NCI-H774 (cell line): ENCODE measurements around the gene AASS.
"Not testable (repeated sequence)": the region's sequence is repeated elsewhere in the genome, so short reads cannot be mapped to it uniquely, and the experiment has no call there.

ENCODE experiments used
- DNase-seq: peaks from one replicate; lab custom pipeline; 2025; lab: John Stamatoyannopoulos, UW

AASS gene

GRCh38 chr7:122143751-122144711 lies at the start of gene AASS:
TSS of gene AASS (minus strand) at chr7:122144249. CDS start at chr7:122133726, 10,523 bp downstream.
- DNase-seq = peak; percentile 89

DNA sequence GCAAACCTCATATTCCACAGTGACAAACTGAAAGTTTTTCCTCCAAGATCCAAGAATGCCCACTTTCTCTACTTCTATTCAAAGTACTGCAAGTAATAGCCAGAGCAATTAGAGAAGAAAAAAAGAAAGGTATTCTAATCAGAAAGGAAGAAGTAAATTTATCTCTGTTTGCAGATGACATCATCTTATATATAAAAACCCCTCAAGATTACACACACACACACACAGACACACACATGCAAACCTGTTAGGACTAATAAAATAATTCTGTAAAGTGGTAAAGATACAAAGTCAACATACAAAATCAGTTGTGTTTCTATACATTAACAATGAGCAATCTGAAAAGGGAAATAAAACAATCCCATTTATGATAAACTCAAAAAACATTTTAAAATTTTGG lies 44.7 kb upstream of the AASS start:
- DNase-seq = no peak

GRCh38 chr7:122183106-122183505 lies 39.1 kb upstream of the AASS start:
- DNase-seq = no peak

DNA sequence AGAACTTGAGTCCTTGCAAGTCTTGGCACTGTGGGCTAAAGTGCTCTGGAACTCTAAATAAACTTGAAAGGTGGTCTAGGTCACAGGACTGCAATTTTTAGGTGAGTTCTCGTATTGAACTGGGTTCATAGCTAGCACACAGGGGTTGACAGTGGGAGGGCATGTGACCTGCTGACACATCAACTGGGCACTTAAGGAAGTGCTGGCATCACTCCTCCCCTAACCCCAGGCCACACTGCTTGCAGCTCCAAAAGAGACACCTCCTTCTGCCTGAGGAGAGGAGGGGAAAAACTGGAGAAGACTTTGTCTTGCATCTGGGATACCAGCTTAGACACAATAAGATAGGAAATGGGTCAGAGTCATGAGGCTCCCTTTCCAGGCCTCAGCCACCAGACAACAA lies 38.0 kb upstream of the AASS start:
- no peak for DNase-seq

- not testable (repeated sequence) for DNase-seq
Observed at GRCh38 chr7:122172144-122172543, 28.1 kb upstream of the AASS start.

DNA sequence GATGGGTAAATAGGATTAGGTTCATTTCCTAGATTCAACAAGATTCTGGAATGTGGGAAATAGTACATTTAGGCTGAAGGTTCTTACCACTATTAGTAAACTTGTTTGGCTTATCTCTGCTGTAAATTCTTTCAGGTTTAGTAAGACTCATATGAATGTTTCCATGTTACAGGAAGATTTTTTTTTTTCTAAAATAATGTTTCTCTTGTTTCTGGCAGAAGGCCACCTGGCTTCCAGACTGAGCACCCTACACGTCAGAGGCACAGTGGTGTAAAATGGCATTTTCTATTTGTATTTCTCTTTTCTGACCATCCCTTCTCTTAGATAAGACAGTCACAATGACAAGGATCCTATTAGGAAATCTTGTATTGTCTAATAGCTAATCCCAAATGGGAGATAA lies 22.7 kb upstream of the AASS start:
- DNase-seq = no peak

- no peak for DNase-seq
Observed at GRCh38 chr7:122166275-122166674, 22.2 kb upstream of the AASS start.

DNA sequence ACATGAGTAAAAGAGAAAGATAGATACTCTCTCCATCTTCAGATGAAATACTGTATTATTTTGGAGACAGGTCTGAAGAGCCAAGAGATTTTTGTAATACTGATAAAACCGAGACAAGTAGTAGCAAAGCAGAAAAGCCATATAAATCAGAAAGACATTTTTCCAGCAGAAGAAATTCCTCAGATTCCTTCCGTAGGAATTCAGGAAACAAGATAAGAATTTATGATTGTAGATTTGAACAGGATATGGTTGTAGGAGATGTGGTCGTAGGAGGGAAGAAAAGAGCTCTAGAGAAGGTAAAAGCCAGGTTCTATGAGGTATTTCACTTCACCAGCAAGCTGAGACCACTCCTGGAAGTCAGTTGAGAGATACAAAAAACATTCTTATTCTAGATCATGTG lies 17.6 kb upstream of the AASS start:
- DNase-seq = no peak

GRCh38 chr7:122155566-122155965 lies 11.5 kb upstream of the AASS start:
- no peak for DNase-seq

- DNase-seq = no peak
Observed at GRCh38 chr7:122148878-122149277, 4.8 kb upstream of the AASS start.

DNA sequence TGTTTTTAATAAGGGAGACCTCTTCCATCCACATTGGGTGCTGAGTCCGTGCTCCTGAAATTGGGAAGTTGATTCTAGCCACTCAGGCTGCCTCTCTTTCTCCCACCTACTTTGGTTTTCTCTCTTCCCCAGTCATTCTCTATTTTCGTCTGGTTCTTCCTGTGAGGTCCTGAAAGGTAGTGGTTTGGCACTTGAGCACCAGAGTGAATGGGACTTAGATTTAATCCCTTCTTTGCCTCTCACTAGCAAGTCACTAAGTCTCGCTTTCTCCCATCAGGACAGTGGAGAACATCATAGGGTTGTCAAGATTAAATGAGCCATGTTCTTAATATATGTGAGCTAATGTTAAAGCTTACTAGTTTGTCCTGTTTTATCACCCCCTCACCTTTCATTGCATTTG lies 4.0 kb upstream of the AASS start:
- DNase-seq = no peak

GRCh38 chr7:122145937-122146645 lies 2.0 kb upstream of the AASS start:
- no peak for DNase-seq

DNA sequence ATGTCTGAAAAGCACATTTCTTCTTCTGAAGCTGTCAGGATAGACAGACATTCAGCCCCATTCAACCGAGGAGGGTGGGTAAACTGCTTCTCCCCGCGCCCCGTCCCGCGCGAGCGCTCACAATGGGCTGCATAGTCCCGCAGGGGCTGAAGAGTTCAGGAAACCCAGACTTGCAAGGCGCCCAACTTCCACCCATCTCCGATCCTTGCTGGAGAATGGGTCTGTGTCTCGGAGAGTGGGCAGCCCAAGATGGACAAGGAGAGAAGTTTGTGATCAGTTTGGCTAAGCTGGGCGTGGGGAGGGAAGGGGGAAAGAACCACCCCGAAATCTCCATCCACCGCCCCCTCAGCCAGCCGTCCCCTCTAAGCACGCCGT lies 686 bp downstream of the AASS start:
- no peak for DNase-seq

- DNase-seq = no peak
Observed at GRCh38 chr7:122140918-122141317, 3.1 kb downstream of the AASS start.

GRCh38 chr7:122137251-122138077 lies 6.6 kb downstream of the AASS start:
- no peak for DNase-seq

- peak; percentile 8 for DNase-seq
Observed at GRCh38 chr7:122136639-122137245, 7.3 kb downstream of the AASS start.

DNA sequence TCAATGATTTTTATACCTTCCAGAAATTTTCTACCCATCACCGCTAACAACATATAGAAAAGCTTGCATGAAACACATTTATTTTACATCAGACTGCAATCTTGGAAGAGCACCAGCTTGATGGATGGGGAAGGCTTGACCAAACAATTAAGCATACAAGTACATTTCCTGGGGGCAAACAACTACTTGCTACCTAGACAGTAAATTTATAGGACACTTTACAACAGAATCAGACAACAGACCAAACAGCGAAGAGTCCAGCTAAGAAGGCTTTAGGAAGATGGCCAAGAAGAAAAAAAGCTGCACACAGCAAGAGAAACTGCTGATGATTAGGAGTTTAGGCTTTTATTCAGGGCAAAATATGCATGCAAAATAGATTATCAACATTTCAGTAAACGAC lies 8.0 kb downstream of the AASS start:
- no peak for DNase-seq

DNA sequence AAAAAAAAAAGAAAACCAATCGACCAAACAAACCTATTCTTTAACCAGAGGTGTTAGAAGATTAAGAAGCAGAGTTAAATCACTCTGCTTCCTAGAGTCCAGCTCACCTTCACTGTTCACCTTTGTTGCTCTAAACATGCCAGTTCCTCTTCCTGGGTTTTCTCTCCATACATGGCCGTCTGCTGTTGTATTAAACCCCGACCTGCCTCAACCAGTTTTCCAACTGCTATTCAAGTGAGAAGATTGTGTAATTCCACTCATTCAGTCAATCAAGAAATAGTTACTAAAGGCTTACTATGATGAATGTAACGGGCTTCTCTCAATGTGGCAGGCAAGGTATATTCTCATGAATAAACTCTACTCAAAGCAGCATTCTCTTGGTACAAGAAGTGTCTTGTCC lies 8.8 kb downstream of the AASS start:
- DNase-seq = no peak

DNA sequence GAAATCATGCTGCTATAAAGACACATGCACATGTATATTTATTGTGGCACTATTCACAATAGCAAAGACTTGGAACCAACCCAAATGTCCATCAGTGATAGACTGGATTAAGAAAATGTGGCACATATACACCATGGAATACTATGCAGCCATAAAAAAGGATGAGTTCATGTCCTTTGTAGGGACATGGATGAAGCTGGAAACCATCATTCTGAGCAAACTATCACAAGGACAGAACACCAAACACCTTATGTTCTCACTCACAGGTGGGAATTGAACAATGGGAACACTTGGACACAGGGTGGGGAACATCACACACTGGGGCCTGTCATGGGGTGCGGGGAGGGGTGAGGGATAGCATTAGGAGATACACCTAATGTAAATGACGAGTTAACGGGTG lies 9.3 kb downstream of the AASS start:
- not testable (repeated sequence) for DNase-seq

GRCh38 chr7:122133477-122133876 lies 10.6 kb downstream of the AASS start:
- DNase-seq = no peak

GRCh38 chr7:122132341-122132740 lies 11.7 kb downstream of the AASS start:
- no peak for DNase-seq

DNA sequence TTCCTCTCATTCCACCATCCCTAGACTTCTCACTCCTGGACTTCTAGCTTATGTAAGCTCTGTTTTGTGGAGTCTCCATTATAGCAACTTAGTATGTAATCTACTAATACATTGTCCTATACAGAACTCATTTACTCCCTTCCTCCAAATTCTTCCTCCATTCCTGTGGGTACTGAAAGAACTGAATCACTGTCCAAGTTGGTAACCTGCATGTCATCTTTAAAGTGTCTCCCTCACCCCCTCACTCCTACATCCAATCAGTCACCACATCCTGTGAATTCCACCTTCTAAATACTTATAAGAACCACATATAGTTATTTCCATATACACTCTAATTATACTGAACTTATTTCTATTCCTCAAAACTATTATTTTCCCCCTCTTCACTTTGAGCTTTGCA lies 20.3 kb downstream of the AASS start:
- DNase-seq = no peak
